CD4-positive, alpha-beta T cell treated with Interleukin-6 for 4 hours (primary cell): ENCODE results near the gene ZMYND11.
"Not testable (repeated sequence)": the region's sequence is repeated elsewhere in the genome, so short reads cannot be mapped to it uniquely, and the experiment has no call there.

ENCODE experiments used
- DNase-seq: peaks from one replicate; pipeline ENCODE4 v3.0.0-alpha.2; 2020; ENCODE audit warnings: mixed read lengths

ZMYND11 gene

GRCh38 chr10:260819-261429, 125.7 kb downstream of the ZMYND11 start:
- no peak for DNase-seq

GRCh38 chr10:264160-265073, 129.2 kb downstream of the ZMYND11 start:
- DNase-seq = not testable (repeated sequence)

GRCh38 chr10:265074-265440, 129.8 kb downstream of the ZMYND11 start:
- DNase-seq = not testable (repeated sequence)

- DNase-seq = not testable (repeated sequence)
Measured at GRCh38 chr10:265816-266588, 130.7 kb downstream of the ZMYND11 start.

- DNase-seq = no peak
Measured at GRCh38 chr10:266974-267425, 131.7 kb downstream of the ZMYND11 start.

- no peak for DNase-seq
Measured at GRCh38 chr10:267705-268104, 132.4 kb downstream of the ZMYND11 start.

- no peak for DNase-seq
Measured at GRCh38 chr10:269440-270074, 134.3 kb downstream of the ZMYND11 start.

GRCh38 chr10:271201-271600, 135.9 kb downstream of the ZMYND11 start:
- DNase-seq = no peak

GRCh38 chr10:271722-272121, 136.5 kb downstream of the ZMYND11 start:
- no peak for DNase-seq

GRCh38 chr10:273088-273487, 137.8 kb downstream of the ZMYND11 start:
- DNase-seq = no peak

GRCh38 chr10:274866-275265, 139.6 kb downstream of the ZMYND11 start:
- no peak for DNase-seq

GRCh38 chr10:275680-276079, 140.4 kb downstream of the ZMYND11 start:
- DNase-seq = no peak

GRCh38 chr10:277963-278362, 142.7 kb downstream of the ZMYND11 start:
- DNase-seq = no peak

GRCh38 chr10:278707-279106, 143.5 kb downstream of the ZMYND11 start:
- DNase-seq = no peak

GRCh38 chr10:279232-279631, 144.0 kb downstream of the ZMYND11 start:
- no peak for DNase-seq

- DNase-seq = no peak
Measured at GRCh38 chr10:279655-280054, 144.4 kb downstream of the ZMYND11 start.

GRCh38 chr10:282294-283139, 147.3 kb downstream of the ZMYND11 start:
- no peak for DNase-seq

- DNase-seq = no peak
Measured at GRCh38 chr10:283140-283479, 147.9 kb downstream of the ZMYND11 start.

GRCh38 chr10:283916-284356, 148.7 kb downstream of the ZMYND11 start:
- DNase-seq = no peak

- DNase-seq = no peak
Measured at GRCh38 chr10:285216-285615, 150.0 kb downstream of the ZMYND11 start.

GRCh38 chr10:287026-287709, 151.9 kb downstream of the ZMYND11 start:
- no peak for DNase-seq
